Right hindlimb (tissue), 1 donor: ENCODE measurements around the gene TNFAIP8L2.
A peak's percentile ranks its signal among the peaks of the same experiment; 100 is the strongest.

ENCODE experiments used
- DNase-seq: peaks from one replicate; pipeline ENCODE4 v3.0.0-alpha.2; 2018

TNFAIP8L2 gene

DNA sequence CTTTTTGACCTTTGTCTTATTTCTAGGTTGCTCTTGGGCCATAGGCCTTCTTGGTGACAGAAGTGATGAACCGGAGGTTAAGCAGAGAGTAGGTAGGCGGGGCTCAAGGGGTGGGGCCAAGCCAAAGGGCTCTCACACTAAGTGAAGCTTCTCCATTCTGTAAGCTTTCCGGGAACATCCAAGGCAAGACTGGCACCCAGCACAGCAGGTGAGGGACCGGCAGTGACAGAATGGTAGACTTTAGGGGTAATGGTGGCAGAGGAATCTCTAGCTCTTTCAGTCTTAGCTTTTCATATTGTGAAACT is at the start of gene TNFAIP8L2:
TSS of gene TNFAIP8L2 (plus strand) at position 135 of the 305 bp plus-strand sequence. CDS start 2,049 bp downstream, outside the sequence.
- no peak for DNase-seq

DNA sequence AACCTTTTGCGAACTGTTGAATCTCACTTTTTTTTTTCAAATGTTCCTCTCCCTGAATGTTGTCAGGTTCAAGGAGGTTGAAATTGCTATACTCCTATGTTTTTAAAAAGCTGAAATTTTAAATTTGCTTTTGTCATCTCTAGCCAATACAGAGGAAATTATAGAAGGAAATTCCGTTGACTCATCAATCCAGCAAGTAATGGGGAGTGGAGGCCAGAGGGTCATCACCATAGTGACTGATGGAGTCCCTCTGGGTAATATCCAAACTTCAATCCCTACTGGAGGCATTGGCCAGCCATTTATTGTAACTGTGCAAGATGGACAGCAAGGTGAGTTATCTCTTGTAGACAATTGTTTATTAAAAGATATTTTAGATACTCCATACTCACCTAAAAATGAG is 49.6 kb upstream of the TNFAIP8L2 start:
- DNase-seq = no peak

DNA sequence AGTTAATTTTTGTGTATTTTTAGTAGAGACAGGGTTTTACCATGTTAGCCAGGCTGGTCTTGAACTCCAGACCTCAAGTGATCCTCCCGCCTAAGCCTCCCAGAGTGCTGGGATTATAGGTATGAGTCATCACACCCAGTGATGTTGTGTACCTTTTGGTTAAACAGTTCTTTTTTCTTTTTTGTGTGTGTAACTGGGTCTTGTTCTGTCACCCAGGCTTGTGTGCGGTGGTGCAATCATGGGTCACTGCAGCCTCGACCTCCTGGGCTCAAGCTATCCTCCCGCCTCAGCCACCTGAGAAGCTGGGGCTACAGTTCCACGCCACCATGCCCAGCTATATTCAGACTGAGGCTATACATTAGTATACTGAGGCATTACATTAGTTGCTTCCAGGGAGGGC is 48.1 kb upstream of the TNFAIP8L2 start:
- no peak for DNase-seq

DNA sequence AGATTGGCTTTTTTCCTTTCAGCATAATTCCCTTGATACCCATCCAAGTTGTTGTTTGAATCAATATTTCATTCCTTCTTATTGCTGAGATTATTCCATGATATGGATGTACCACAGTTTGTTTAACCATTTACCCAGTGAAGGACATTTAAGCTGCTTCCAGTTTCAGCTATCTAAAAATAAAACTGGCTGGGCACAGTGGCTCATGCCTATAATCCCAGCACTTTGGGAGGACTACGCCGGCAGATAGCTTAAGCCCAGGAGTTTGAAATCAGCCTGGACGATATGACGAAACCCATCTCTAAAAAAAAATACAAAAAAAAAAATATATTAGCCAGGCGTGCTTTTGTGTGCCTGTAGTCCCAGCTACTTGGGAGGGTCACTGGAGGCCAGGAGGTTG is 42.6 kb upstream of the TNFAIP8L2 start:
- no peak for DNase-seq

DNA sequence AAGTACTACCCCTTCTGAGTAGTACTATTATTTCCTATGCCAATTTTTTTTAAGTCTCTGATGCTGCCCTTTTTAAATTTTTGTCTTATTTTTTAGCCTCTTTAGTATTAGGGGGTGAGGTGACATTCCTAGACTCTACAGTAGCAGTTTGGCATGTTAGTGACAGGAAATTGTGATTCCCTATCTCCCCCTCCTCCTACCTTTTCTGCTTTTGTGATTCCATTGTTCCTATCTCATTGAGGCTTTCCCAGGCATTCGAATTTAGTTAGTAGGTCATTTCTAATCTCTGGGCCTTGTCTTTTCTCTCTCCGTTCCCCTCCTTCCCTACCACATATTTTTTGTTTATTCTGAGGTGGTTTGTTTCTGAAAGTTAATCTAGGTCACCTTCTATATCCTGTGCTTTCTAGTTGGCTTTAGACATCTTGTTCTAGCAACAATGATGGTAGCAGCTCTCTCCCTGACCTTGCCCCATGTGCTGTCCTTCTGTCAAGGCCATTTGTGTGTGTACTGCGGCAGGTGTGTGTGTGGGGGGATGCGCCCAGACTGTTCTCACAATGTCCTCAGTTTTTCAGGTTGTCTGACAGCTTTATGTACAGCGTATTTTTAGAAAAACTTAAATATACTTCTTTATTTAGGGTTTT is 31.6 kb upstream of the TNFAIP8L2 start:
- no peak for DNase-seq

DNA sequence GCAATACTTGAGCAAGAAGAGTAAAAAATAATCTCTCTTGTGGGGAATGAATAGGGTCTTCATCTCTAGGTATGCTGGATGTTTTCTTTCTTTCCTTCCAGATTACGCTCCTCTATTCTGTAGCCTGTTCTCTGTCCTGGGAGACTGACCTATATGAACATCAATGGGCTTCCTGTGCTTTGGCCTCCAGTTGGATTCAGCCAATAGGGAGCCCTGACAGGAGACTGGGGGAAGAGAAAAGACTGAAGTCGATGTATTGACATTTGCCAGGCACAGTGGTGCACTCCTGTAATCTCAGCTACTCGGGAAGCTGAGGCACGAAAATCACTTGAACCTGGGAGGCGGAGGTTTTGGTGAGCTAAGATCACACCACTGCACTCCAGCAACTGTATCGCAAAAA is 27.6 kb upstream of the TNFAIP8L2 start:
- no peak for DNase-seq

DNA sequence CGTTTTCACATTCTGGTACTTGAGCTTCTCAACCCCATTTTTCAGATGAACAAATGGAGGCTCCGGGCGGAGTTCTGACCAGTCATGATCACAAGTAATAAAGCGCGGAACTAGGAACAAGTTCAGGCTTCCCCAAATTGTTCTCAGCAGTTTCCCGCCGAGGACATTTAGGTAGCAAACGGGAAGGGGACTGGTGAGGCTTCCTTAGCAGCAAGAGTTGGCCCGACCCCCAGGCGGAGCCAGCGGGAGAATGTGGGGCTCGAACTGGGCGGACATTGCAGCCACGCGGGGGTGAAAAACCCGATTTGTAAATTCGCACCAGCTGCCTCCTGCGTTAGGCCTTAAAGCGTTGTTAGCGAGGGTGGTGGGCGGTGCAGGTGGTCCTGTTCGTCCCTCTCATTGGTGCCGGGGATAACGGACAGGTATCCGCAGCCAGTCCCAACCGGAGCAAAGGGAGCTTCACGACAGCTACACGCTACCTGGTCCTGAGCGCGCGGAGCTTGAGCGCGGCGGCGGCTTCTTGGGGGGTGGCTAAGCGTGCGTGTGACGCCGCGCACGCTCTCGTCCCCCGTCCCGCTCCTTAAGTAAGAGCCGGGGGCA is 25.4 kb upstream of the TNFAIP8L2 start:
- peak; percentile 94 for DNase-seq

DNA sequence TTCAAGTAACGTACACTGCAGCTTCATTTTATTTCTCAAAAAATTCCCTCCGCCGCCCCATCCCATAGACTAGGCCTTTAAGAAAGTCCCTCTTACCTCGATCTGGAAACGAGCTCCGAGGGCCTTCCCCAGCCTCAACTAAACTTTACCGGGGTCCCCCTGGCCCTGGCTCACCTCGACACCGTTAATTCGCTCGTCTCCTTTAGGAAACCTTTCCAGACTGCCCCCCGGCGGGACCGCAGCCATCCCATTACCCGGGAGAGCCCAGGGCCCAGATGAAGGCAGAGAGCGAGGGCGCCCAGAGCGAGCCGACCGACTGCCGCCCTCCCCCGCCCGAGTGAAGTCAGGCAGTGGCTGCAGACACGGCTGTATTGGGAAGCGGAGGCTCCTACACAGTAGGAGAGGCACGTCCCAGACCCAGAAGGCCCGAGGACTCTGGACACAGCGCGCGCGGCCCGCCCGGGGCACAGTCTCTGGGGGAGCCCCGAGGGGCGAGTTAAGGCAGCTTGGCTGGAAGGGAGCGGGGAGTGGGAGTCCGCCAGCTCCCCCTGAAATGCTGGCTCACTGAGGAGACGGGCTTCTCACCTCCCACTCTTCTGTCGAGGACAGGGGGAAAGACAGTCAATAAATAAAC is 24.6 kb upstream of the TNFAIP8L2 start:
- peak; percentile 54 for DNase-seq

DNA sequence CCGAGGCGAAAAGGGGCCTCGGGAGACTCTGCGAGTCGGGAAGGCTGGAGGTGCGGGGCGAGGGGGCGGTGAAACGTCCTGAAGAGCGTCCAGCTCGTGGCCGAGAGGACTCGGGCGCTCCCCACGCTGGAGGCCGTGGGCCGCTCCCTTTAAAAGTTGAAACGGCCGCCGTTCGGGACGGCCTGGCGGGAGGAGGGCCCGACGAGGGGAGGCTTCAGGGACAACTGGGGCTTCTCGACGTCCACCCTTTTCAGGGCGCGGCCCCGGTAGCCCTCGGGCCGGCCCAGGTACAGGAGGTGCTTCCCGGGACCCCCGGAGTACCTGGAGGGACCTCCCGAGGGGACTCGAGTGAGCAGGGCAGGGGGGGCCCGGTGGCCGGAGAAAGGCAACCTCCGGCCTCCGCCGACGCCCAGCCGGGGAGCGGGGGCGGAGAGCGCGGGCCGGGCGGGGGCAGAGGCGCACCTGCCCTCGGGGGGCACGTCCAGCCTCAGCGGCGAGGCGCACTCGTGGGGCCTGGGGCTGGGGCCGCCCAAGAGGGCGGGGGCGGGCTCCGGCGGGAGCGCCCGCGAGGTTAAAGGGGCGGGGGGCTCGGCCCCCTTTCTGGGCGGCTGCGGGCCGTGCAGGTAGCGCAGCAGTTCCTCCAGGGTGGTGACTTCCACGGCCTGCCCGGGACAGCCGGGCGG is 24.0 kb upstream of the TNFAIP8L2 start:
- DNase-seq = peak; percentile 46

DNA sequence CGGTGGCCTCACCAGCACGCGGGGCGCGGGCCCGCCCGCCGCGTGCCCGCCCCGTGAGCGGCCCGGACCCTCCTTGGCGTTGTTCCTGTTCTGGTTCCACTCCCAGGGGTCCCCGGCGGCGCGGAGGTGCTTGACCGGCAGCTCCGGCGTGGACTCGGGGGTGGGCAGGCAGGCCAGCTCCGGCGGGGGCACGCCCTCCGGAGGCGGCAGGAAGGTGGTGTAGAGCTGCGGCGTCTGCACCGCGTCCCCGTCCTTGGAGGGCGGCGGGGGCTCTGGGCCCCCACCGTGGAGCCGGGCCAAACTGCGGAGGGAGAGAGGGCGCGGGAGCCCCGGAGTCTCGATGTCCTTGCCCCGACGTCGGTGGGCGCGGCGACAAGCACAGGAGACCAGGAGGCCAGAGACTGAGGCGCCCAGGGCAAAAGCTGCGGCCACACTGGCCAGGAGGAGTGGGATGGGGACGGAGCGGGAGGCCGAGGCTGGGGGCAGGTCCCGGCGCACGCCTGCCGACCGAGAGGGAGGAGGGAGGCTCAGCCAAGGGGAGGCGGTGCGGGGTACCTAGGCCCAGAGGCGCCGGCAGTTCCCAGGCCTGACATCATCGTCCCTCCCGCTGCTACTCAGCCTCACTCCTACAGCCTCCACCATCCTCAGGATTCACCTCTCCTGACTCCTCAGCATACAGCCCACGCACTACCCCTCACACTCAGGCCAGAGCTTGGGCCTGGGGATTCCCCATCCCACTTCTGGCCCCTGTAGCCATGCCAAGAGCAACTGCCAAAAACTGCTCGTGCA is 23.2 kb upstream of the TNFAIP8L2 start:
- DNase-seq = peak; percentile 49

DNA sequence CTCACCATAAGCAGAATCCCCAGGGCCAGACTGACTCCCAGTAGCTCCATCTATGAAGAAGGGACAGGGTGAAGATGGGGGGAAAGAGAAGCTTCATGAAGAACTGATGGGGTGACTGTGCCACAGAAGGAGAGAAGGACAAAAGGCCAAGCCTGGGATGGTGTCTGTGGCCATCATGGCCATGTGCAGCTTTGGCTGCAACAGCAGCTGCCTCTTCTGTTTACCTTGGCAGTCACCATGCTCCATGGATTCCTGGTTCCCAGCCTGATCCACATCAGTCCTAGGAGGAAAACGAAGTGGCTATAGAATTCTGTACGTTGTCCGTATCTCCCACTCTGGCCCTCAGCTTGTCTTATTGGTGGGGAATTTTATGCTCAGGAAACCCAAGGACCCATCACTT is 22.1 kb upstream of the TNFAIP8L2 start:
- DNase-seq = no peak

DNA sequence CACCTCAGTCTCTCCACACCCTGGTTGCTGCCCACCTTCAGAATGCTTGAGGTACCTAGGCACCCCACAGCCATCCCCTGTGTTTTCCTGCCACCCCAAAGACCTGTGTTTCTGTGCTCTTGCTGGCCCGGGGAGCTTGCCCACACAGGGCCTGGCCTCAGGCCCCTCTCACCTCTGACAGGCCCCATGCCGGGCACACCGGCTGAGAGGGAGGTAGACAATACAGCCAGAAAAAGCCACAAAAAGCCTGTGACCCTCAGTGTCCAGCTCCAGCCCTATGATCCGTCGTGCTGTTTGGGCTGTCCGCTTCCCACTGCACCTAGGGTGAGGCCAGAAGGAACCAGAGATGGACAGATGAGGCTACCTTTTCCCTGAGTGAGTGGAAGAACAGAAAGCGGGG is 21.5 kb upstream of the TNFAIP8L2 start:
- no peak for DNase-seq

DNA sequence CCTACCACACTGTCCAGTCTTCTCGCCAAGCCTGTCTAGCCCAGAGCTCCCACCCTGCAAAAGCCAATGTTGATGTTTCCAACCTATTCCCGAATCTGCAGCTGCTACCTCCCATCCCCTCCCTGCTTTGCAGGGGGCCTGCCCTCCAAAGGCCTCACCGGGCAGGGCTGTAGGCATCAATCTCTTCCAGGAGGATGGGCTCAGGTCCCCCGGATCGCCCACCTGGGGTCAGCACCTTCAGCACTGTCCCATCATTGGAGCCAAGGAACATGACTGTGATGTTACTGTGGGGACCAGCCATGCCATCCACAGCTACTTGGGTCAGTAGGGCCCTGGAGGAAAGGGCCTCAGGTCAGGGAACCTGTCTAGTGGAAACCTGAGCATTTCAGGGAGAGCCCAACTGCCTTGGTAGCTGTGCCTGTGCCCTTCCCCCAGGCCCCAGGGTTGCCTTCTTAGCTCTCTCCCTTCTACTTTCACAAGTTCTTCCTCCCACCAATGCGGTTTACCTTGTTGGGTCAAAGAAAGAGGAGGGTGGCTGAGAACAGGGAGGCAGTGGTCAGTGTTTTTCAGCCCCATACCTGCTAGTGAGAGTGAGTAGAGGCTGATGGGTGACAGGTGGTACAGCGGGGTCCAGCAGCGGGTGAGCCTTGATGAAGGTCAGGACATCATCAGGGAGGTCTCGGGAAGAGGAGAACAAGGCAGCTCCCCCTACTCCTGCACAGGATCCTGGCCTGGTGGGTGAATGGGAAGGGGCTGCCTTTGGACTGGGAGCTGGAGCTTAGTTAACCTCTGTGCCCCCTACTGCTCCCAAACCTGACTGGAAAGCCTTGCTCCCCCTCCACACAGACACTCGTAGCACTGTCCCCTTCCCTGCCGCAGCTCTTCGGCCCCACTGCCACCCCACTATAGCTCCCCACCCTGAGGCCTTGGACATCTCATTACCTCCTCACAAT is 20.7 kb upstream of the TNFAIP8L2 start:
- DNase-seq = no peak

DNA sequence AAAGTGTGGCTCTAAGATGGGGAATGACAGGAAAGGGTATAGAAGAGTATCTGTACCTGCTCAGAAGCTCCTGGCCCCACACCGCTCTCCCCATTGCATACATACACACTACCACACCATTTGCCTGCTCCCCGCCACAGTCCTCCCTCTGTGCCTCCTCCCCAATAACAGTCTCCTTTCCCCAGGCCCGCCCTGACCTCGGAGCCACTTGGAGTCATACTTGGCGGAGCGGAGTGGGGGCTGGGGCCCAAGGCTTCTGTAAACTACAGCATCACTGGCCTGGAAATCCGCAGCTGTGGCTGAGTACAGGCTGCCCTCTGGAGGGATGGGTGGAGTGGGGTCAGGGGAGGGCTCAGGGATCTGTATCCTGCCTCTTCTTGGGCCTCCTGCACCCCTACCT is 18.7 kb upstream of the TNFAIP8L2 start:
- no peak for DNase-seq

DNA sequence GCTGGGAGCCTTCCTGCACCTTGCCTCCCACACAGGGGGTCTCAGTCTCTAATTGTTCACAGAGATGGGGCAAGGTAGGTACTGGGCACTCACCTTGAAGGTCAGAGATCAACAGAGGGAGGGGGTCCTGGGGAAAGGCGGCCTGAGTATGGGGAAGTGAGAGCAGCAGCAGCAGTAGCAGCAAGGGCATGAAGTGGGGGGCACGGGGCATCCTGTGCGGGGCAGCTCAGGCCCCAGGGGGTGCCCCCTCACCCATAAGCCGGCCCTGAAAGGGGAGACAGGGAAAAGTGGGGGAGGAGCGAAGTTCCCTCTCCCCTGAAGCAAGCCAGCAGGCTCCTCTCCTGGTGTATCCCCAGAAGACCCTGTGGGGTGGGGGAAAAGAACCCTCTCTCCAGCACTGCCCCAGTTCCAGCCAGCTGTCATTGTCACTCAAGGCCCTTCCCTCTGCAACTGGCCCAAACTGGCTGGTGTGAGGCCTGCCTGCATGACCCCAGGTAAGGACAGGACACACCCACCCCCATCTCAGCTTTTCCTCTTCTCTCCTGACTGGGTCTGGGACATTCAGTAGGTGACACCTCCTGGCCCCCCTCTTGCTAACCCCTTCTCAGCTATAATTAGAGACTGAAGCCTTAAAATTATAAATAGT is 13.9 kb upstream of the TNFAIP8L2 start:
- peak; percentile 63 for DNase-seq

DNA sequence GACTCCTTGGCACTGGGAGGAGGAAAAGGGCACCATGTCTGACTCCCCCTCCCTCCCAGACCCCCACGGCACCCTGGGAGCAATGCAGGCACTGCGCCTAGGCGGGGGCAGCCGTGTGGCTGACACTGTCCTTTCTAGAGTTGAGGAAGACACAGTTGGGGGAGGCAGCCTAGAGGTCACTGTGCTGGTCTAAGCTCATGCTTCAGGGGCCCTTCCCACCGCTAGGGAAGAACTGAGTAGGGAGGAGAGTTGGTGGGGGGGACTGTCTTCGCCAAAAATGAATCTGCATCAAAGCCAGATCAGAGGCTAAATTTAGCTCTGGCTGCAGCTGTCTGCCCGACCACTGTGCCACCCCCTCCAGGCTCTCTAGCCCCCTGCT is 13.4 kb upstream of the TNFAIP8L2 start:
- DNase-seq = no peak

DNA sequence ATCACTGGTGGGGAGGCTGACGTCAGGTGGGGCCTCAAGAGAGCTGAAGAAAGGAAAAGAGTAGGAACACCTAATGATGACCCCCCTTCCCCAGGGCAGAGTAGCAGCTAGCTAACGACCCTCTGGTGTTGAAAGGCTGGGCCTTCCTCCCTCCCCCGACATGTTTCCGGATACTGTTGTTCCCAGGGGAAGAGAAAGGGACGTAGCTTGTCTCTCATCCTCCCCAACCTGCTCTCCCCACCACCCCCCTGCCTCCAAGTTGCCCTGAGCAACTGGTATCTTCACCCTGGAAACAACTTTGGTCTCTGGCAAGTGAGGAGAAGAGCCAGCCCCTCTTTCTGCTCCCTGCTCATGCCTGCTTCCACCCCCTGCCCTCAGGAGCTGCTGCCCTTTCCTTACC is 12.5 kb upstream of the TNFAIP8L2 start:
- no peak for DNase-seq

DNA sequence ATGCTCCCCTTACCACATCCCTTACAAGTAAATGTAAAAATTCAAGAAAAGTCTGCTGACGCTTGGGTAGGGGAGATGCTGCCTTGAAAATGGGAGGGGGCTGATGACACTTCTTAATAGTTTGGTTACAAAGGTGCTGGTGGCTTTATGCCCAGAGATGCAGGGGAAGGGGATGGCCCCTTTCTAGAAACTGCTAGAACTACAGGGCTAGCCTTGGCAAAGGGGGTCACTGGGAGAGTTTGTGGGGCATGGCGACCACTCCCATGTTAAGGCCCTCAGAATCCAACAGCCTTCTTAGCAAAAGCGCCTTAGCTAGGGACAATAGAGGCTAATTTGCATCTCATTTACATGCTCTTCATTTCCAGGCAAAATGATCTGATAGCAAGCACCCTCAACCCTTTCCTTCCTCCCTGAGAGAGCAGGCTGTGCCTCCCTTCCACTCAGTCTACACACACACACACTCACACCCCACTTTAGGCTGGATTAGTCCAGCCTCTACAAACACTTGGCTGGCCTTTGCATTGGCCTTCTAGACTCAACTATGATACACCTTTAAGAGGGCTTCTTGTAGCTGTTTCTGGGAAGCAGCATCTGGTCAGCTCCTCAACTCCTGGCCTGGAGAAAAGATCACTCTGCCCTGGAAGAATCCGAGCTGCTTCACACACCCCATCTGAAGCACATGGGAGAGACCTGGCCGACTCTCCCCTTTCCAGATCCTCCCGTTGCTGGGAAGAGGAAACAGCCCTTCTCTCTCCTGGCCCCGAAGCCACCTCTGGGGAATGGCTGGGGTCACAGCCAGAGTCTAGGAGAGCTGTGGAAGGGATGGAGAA is 11.8 kb upstream of the TNFAIP8L2 start:
- DNase-seq = peak; percentile 77

DNA sequence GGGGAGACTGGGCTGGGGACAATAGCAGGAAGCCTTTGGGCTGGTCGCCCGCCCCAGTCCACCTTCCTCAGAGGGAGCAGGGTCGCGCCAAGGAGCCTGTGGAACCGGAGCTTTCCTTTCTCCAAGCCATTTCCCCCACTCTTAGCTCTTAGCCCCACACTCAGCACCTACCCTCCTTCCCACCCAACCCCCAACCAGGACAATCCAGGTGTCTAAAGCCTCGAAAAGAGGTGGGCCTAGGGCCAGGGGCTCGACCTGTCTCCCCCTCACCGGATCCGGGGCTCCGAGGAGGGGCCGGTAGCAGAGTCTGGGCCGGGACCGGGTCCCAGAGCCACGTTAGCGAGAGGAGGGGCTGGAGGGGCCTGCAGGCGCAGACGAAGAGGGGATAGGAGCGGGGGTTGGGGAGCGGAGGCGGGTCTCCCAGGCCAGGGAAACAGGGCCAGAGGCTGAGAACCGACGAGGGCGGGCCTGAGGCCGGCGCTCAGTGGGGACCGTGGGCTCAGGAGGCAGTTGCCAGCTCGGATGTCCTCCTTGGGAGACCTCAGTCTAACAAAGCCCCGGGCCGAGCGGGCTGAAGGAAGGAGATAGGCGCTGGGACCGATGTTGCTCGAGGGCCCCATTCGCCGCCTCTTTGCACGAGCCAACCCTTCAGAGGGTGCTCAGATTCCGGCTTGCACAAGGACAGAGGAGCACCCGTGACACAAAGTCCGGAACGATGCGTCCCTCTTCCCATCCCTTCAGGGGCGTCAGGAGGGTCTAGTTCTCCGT is 11.0 kb upstream of the TNFAIP8L2 start:
- peak; percentile 66 for DNase-seq

DNA sequence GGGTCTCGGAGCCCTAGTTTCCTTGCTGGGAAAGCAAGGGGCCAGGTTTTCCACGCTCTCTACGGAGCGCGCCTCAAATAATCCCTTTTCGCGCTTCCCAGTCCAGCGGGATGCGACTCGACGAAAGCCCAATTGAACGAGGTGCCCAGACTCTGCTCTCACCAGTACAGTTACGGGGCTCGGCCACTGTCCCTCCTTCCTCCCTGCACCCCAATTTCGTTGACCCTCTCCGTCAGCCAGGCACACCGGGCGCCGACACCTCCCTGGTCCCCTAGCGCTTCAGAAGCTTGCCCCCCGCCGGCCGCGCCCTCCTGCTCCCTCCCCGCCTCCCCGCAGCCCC is 10.4 kb upstream of the TNFAIP8L2 start:
- DNase-seq = no peak
